Femur (tissue), 1 donor: ENCODE measurements around the gene SDR42E1.
A peak's percentile ranks its signal among the peaks of the same experiment; 100 is the strongest.
"Not testable (repeated sequence)": the region's sequence is repeated elsewhere in the genome, so short reads cannot be mapped to it uniquely, and the experiment has no call there.

ENCODE experiments used
- DNase-seq: peaks from one replicate; pipeline ENCODE4 v3.0.0-alpha.2; 2017

SDR42E1 gene

DNA sequence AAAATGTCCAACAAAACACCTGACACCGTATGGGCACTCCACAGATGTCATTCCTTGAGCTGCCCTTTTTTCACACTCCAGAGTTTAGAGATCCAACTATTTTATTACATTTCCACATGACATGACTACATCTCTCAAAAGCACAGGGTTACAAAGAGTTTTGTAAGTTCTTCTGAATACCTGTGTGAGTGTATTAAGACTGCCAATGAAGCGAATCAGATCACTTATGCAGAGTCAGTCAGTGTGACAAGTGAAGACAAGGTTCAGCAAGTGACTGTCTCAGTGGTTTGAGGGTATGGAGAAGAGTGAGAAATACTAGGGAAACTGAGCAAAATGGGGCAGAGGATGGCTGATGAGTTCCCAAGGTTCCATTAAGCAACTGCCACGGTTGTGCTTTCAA is 8.4 kb downstream of the SDR42E1 start:
- no peak for DNase-seq

DNA sequence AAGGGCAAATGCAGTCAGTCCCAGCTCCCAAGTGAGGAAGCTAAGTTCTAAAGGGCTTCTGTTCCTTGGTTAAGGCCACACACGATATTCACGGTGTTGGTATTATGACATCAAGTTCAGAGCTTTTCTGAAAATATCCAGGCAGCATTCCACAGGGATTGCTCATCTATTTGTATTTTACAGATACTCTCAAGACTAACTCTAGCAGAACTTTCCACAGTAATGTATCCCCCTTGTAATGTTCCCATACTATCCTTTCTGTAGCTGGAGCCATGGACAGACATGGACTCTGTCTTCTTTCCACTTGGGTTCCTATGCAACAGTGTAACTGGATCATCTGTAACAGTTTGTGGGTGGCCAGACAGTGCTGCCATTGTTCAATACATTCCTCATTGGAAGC is 13.5 kb downstream of the SDR42E1 start:
- DNase-seq = no peak

DNA sequence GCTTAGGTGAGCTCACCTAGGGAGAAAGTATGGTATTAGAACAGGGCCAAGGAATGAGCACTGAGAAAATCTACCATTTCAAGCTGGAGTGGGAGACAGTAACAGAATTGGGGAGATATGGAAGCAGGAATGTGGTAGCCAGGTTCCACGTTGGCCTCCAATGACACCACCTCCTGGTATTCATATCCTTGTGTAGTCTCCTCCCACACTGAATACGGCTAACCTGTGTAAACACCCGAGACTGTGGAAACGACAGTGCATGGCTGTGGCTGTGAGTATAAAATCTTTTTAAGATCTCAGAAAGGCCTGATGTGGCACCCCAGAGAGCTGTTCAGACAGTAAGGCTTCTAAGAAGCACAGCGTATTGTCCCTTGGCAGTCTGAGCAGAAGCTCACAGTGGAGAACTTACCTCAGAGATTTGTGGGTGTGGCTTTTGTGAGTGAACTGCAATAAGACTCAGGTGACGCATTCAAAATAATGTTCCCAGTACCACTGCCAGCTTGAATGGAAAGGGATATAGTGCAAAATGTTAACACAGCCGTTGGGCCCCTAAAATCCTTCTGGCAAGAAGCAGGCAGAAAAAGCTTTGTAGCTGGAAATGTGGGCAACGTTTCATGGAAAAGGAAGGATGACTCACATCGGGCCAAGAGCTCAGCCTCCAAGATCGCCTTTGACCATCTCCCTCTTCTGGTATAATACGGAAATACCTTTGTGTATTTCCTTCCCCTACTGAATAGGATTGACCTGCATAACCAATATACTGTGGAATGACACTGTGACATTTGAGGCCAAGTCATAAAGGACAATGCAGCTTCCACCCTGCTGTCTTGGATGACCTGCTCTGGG is 14.4 kb downstream of the SDR42E1 start:
- peak; percentile 81 for DNase-seq

DNA sequence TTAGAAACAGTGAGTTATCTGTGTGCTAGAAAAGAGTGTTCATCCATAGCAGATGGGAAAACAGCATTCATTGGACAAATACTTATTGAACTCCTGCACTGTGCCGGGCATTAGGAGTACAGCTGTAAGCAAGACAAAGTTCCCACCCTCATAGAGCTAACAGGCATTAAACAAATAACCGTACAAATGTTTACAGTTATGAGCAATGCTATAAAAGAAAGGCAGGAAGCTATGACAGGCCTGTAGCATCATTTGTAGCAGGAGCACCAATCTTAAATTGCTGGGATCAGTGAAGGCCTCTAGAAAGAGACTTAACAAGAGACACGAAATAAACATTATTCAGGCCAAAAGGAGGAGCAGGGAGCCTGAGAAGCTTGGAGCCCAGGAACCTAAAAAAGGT is 15.6 kb downstream of the SDR42E1 start:
- DNase-seq = no peak

DNA sequence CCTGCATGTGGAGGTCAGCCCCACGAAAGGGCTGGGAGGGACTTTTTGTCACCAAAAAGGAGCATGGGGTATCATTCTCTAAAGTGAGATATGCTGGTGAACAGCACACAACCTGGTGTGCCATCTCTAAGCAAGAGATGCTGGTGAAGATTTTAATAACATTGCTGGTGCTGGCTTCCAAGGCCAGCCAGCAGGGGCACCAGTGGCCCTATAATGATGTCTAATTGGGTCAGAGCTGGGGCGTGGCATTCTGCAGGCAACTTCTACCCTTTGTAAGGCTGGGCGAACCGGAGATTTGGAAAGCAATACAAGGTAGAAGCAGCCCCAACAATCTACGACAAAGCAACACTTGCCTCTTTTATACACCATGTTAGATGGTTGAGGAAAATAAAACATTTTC is 16.8 kb downstream of the SDR42E1 start:
- DNase-seq = no peak

DNA sequence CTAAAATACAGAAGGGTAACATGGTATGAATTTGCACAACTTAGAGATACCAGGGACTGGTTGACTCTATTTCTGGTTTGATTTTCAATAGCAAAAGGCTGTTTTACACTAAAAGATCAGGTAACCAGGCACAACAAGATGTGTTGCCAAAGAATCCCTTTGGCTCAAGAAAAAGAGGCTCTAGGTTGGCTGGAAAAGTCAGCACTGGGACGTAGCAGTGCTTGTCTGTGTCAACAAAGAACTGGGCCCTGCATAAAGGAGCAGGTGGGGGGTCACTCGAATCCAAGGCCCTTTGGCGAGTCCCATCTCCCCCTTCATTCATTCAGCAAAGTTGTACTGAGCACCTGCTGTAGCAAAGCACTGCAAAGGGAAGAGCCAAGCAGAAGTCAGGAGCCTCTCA is 18.4 kb downstream of the SDR42E1 start:
- no peak for DNase-seq

DNA sequence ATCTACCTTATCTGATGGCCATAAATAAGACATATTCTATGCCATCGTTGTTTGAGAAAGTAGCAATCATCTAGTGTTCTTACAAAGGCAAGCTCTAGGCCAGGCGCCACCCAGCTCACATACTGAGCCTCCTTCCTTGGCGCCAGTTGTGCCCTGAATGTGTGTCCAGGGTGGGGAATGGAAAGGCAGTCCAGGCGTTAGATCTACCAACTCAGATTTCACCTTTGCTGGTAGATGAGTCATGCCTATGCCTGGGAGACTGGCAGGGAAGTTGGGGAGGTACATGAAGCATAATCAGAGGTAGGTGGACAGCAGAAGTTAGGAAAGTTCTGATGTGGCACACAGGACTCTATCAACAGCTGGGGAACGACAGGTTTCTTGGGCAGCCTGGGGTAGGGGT is 23.6 kb downstream of the SDR42E1 start:
- no peak for DNase-seq

DNA sequence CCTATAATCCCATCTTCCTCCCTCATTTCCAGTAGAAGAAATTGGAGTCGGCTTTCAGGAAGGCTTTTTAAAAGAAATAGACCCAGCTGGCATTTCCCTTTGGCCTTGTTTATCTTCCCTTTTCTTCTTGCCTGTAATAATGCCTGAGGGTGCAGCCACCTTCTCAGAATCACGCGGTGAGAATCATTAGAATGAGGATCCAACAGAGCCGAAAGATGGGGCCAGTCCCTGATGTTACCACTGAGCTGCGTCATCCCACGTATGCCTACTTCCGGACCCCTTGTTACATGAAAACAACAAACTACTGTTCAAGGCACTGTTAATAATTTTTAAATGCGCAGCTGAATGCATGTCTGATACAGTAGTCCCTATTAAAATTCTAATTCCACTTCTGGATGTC is 24.1 kb downstream of the SDR42E1 start:
- DNase-seq = no peak

DNA sequence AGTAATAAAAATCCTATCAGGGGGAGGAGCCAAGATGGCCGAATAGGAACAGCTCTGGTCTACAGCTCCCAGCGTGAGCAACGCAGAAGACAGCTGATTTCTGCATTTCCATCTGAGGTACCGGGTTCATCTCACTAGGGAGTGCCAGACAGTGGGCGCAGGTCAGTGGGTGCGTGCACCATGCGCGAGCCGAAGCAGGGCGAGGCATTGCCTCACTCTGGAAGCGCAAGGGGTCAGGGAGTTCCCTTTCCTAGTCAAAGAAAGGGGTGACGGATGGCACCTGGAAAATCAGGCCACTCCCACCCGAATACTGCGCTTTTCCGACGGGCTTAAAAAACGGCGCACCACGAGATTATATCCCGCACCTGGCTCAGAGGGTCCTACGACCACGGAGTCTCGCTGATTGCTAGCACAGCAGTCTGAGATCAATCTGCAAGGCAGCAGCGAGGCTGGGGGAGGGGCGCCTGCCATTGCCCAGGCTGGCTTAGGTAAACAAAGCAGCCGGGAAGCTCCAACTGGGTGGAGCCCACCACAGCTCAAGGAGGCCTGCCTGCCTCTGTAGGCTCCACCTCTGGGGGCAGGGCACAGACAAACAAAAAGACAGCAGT is 33.8 kb downstream of the SDR42E1 start:
- DNase-seq = not testable (repeated sequence)

DNA sequence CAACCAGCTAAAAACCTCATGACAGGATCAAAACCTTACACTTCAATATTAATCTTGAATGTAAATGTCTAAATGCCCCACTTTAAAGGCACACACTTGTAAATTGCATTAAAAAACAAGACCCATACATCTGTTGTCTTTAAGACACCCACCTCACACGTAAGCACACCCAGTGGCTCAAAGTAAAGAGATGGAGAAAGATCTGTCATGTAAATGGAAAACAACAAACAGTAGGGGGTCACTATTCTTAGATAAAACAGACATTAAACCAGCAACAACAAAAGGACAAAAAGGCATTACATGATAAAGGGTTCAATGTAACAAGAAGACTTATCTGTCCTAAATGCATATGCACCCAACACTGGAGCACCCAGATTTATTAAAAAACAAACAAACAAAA is 35.6 kb downstream of the SDR42E1 start:
- DNase-seq = no peak

DNA sequence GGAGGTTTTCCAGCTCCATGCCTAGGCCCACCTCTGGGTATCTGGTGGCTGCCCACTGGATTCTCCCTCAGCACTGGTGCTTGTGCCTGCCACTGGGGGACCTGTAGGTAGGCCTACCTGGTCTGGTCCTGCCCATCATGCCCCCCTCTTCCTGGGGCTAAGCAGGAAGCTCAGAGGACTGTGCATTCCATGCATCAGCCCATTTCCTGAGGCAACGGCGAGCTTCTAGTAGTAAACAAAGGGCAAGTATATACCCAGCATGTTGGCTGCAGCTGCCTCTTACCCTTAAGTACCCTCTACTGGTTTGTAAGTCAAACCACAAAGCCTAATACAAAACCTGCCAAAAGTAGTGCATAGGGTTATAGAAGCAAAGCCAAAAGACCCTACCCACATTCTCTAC is 37.5 kb downstream of the SDR42E1 start:
- DNase-seq = no peak

DNA sequence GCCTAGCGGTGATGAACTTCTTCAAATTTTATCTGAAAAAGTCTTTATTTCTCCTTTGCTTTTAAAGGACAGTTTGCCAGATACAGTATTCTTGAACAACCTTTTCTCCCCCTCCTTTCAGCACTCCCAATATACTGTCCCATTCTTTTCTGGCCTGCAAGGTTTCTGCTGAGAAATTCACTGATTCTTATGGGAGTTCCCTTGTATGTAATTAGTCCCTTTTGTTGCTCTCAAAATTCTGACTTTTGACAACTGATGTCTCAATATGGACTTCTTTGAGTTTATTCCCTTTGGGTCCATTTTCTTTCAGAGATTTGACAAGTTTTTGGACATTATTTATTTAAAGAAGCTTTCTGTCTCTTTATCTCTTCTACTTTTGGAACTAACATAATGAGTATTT is 39.4 kb downstream of the SDR42E1 start:
- no peak for DNase-seq

DNA sequence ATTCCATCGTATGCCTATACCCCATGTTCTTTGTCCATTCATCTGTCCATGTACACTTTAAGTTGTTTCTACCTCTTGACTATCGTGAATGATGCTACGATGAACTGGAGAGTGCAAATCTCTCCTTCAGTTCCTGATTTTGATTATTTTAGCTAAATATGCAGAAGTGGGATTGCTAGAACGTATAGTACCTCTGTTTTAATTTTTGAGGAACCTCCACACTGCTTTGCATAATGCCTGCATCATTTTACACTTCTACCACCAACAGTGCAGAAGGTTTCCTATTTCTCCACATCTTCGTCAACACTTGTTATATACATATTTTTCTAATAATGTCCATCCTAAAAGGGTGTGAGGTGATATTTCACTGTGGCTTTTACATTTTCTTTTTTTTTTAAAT is 43.9 kb downstream of the SDR42E1 start:
- DNase-seq = no peak

DNA sequence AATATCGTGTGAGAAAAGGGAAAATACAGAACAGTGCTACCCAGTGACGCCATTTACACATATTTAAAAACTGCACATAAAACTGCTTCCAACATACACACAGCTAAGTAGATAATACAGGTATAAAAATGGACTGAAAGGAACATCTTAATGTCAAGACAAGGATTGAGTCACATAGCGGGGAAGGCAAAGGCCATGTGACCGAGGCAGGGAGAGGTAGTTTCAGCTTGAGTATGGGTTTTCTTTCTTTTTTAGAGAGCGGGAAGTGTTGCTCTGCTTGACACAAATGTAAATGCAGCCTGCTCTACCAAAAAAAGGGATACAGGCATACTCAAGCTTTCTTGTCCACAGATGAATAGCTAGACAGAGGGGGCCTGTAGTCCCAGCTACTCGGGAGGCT is 46.5 kb downstream of the SDR42E1 start:
- DNase-seq = no peak

DNA sequence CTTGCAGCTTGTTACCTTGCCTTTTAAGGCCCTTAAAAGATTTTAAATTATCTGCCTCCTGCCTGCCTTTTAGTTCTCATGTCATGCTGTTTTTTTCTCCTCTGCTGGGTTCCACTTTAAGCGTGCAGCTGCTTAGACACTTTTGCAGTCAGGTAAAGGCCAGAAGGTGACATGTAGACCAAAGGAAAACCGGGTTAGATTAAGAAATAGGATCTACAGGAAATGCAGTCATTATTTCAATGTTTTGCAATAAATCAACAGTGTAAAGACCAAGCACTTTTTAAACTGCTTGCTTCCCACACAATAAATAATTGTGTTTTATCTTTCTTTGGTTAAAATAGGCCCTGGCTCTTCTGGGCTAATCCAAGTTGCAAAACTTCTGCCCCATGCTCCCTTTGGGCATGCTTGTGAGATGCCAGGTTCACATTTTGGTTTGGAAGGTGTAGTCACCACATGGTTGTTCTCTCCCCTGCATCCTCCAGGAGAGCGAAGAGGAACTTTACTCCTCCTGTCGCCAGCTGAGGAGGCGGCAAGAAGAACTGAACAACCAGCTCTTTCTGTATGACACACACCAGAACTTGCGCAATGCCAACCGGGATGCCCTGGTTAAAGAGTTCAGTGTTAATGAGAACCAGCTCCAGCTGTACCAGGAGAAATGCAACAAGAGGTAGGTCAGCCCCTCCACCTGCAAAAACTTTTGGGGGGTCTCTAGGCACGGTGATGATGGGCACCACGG is 54.9 kb downstream of the SDR42E1 start:
- no peak for DNase-seq

DNA sequence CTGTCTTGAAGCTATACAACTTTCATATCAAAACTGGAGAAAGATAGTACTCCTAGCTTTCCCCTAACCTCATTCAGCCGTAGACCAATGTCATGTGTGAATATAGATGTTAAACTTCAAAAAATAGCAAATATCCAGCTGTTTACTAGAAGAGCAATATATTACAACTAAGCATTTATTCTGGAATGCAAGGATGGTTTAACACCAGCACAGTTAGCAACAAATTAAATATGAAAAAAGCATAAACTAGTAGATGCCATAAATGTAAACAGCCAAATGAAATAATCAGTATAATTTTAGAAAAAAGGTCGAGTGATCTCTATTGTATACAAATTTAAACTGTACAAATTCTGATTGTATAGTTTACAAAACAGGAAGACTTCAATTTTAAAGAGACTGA is 59.7 kb downstream of the SDR42E1 start:
- DNase-seq = no peak

DNA sequence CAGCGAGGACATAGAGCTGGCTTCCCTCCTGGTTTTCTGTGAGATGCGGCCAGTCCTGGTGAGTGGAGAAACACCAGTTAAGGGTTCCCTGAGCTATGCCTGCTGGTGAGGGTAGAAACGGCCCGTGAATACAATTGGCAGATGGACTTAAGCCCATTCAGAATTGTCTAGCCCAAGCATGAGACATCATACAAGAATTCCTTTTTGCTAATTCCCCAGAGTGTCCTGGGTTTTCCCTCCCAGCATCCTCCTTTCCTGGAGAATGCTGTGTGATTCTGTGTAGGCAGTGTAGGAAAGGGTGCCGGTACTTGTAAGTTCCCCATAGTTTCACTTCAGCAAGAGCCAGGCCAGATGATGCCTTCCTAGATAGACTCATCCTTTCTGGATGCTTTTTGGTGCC is 65.1 kb downstream of the SDR42E1 start:
- DNase-seq = no peak

DNA sequence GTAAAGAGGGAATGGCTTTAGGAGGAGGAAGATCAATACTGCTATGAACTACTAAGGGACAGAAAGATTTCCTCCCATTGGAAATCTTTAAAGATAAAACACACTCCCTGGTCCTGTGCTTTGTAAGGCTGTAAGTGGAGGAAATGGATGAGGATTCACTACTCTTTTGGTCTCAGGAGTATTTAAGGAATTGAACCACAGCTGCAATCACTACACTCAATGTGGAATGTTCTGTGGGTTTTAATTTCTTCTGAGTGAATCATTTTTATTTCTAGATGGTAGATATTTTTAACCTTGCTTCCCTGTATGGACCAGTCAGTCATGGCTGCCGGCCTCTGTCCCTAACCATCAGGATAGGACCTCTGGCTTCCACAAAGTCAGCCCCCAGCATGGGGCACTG is 65.6 kb downstream of the SDR42E1 start:
- DNase-seq = no peak

DNA sequence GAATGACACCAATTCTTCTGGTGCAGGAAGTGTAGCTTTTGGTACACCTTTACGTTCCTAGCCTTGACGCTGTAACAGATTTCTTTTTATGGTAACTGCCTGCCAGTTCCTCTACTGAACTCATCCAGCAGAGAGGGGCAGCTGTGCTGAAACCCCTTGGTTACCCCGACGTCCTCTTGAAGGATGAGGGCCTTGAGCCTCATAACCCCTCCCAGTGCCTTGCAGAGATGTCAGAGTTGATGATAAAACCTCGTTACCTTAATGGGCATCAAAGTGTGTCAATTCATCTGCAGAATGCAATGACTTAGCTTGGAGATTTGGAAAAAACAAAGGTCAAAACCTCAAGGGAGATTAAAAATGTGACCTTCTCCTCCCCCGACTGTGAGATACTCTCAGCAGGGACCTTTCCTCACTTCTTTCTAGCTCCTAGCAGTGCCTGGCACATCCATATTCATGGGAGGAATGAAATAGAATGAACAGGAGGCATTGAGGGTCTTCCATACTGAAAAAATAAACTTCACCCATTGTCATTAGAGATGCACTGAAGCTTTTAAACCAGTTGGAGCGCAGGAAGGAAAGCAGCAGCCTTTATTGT is 69.2 kb downstream of the SDR42E1 start:
- no peak for DNase-seq

DNA sequence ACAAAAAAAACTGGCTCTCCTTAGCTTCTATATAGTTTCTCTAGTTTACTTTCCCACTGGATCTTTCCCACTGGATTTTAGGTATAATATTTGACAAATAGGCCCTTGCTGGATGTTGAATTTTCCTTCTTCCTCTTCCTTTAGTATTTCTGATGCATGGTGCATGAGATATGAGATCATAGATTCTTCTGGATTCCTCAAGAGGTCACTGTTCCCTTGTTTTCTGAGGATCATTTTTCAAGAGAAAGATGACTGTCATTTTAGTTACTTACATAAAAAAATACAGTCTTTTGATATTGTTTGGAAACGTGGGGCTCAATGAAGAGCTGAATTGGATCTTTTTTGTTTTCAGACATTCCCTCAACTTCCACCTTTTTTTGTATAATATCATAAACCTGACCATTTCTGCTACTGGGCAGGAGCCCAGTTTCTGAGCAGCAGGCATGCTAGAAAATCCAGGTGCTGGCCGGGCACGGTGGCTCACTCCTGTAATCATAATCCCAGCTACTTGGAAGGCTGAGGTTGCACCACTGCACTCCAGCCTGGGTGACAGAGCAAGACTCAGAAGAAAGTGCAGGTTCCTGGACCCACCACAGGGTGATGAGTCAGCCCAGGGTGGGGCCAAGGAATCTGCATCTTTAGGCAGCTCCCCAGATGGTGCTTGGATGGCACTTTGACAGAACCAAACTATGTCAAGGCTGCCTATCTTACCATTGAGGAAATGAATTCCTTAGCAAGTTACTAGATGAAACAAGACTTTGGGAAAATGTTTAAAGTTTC is 70.3 kb downstream of the SDR42E1 start:
- DNase-seq = no peak

DNA sequence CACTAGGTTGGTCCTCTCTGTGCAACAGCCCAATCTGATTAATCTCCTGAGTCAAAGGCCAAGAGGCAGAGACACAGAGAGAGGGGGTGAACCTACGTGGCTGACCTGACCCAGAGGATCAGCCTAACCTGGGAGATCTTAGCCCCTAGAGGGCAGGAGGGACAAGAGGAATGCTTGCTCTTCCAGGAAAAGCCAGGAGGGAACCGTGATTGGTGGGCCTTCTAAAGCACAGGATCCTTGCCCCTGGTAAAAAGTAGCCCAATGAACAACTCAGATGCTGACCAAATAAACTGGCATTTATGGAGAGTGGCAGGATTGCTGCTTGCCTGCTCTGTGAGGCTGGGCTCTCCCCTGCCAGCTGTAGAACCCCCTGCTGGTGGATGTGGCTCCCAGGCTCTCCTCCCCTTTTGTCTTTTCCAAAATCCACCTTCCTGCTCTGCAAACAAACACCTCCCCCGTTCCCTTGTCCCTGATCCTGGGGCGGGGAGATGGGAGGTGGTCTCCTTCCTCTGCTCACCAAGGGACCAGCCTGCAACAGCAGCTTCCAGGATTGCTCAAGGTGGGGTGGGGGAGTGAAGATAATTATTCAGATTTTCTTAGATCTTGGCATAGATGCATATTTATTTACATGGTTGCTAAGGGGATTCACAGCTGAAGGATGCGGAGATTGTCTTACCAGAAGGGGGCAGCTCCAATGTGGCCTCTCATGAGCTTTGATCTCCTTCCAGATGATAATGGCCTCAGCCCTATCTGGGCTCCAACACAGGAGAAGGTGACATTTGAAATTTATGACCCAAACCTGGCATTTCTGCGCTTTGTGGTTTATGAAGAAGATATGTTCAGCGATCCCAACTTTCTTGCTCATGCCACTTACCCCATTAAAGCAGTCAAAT is 71.9 kb downstream of the SDR42E1 start:
- no peak for DNase-seq
